HL-60/S4 treated with retinoic acid at 250 ng/mL for 4 days and 3 days (cell line): ENCODE measurements around the gene CLASP2.
"Not testable (repeated sequence)": the region's sequence is repeated elsewhere in the genome, so short reads cannot be mapped to it uniquely, and the experiment has no call there.

ENCODE experiments used
- in situ Hi-C: fragments of 300-500 bp; cut with MboI; formaldehyde crosslinking; loops from 2 replicates; pipeline ENCODE4 v1.7.0; 2022; ENCODE audit warnings: low sequenced_read_pairs

CLASP2 gene

DNA sequence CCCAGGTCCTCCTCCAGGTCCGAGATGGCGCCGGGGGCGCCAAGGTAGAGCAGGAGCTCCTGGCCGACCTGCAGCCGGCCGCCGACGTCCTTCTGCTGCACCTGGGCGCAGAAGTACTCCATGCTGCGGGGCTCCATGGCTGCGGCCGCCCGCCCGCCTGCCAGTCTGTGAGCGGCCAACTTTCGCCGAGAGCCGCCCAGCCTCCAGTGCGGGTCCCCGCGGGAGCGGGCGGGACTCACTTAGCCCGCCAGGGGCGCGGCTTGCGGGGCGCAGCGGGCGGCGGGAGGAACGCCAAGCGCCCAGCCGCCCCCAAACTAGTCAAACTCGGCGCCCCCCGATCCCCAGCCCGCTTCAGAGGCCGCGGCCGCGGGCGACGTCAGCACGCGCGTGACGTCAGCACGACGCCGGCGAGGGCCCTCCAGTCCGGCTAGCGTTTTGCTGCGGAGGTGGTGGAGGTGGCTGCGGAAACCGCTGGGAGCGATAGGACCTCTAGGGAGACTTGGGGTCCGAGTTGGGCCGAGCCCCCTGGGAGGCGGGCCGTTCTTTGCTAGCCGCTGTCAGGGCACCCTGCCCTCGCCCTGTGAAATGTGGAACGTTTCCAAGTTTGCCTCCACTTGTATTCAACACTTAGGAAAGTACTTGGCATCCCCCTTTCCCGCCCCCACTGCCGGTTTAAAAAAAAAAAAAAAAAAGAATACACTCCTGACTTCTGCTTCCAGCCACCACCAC lies at the start of gene CLASP2:
TSS of gene CLASP2 (minus strand) at position 389 of the 729 bp plus-strand sequence. CDS start at position 137, 252 bp downstream.
- in situ Hi-C loops, result no loop called here

DNA sequence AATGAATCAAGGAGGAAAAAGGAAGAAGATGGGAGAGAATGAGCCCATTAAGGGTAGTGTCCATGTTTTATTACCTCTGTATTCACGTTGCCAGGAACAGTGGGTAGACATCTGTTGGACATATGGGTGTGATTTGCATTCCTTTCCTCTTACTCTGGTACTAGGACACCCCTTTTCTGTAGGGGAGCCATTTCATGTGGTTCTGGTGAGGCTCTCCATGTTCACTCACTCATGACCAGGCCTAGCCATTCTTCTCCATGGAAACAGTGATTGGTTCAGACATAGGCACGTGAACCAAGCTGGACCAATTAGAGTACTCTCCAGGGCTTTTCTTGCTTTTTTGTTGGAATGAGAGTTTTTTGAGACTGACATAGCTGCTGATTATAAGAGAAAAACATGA lies 40.8 kb upstream of the CLASP2 start:
- in situ Hi-C loops, result no loop called here

DNA sequence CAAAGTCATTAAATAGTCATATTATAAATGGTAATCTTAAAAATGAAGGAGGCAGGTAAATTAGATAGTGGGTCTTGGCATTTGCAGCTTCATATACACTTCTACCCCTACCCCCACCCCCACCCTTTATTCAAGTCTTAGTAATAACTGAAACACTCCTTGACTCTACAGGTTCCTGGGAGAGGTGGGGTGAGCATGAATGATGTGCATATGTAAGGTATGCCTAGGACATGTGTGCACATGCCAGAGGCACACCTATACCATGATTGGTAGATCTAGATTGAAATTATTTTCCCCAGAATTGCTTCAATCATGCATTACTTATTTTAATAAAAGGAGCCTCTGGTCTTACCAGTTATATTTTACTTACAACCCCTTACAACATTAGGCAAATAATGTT lies 40.2 kb upstream of the CLASP2 start:
- in situ Hi-C loops, result no loop called here

DNA sequence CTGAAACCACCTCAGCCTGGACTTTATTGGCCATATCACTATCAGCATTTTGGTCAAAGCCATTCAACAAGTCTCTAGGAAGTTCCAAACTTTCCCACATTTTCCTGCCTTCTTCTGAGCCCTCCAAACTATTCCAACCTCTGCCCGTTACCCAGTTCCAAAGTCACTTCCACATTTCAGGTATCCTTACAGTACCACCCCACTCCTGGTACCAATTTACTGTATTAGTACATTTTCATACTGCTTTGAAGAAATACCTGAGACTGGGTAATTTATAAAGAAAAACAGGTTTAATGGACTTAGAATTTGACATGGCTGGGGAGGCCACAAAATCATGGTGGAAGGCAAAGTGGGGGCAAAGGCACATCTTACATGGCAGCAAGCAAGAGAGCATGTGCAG lies 36.3 kb upstream of the CLASP2 start:
- in situ Hi-C loops, result not testable (repeated sequence)

DNA sequence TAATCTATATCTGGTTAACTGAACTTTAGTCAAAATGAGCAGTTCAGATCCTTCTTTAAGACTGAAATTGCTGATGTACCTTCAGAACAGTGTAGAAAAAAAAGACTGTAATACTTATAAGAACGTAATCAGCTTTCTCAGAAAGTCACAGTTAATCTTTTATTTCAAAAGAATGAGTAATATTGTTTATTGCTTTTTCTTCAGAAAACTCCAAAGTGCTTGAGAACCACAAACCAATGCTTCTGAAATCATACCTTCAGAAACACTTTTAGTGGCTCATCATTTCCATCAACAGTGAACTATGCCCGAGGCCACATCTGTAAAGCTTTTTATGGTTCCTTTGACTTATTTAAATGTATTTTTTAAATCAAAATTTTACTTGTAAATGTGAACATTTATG lies 33.3 kb upstream of the CLASP2 start:
- in situ Hi-C loops, result no loop called here

DNA sequence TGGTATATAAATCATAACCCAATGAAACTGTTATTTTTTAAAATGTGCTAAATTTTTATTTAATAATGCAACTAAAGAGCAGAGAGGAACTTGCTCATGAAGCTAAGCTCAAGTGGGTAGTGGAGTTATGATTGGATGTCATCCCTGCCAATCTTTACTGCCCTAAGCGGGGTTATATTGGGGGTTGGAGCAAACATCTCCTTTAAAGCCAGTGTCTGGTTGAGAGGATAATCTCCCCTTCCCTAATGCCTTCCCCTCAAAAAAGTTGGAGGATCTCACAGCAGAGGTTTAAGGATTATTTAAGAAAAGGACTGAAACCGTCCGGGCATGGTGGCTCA lies 32.1 kb upstream of the CLASP2 start:
- in situ Hi-C loops, result no loop called here

DNA sequence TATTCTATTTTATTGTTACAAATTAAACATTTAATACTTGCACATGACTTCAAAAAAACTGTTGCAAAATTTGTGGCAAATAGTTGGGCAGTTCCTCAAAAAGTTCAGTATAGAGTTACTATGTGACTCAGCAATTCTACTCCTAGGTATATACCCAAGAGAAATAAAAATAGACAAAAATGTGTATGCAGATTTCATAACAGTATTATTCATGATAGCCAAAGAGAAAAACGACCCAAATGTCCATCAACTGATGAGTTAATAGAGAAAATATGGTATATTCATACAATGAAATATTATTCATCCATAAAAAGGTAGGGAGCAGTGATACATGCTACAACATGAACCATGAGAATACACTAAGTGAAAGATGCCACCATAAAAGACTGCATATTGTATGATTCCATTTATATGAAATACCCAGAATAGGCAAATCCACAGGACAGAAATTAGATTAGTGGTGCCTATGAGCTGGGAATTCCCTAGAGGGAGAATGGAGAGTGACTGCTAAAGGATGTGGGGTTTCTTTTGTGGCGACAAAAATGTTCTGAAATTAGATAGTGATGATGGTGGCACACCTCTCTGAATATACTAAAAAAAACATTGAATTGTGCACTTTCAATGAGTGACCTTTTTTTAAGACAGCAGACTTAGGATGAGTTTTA lies 31.6 kb upstream of the CLASP2 start:
- in situ Hi-C loops, result no loop called here

DNA sequence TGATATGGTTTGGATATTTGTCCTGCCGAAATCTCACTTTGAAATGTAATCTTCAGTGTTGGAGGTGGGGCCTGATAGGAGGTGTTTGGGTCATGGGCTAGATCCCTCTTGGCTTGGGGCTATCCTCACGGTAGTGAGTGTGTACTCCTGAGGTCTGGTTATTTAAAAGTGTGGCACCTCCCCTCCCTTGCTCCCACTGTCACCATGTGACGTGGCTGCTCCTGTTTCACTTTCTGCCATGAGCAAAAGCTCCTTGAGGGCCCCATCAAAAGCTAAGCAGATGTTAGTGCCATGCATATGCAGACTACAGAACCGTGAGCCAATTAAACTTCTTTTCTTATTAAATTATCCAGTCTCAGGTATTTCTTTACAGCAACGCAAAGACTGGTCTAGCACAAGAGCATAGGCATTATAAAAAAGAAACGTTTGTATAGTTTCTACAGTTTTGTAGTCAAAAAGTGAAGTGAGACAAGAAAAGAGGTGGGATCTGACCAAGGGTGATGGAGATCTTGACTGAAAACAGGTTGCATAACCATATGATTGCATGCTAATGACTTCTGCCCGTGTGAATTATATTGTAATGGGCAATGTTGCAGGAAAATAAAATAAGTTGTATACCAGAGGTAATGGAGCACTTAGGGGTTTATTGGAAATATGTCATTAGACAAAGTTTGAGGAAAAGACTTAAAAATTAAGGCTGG lies 28.5 kb upstream of the CLASP2 start:
- in situ Hi-C loops, result no loop called here

DNA sequence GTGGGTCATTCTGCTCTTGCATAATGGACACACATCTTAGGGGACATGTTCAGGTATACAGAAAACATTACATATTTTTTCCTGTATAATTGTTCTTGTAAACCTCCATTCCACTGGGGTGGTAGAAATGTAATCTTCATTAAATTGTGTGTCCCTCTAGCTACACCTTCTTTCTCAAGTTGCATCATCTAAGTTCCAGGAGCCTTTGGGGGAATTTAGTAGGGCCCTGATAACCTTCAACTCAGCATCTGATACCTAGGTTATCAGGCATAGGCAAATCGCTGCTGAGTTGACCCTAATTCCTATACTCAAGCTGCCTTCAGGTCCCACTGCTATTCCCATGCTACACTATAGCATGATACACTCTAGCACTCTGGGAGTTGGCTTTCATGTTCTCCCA lies 19.1 kb upstream of the CLASP2 start:
- in situ Hi-C loops, result no loop called here

DNA sequence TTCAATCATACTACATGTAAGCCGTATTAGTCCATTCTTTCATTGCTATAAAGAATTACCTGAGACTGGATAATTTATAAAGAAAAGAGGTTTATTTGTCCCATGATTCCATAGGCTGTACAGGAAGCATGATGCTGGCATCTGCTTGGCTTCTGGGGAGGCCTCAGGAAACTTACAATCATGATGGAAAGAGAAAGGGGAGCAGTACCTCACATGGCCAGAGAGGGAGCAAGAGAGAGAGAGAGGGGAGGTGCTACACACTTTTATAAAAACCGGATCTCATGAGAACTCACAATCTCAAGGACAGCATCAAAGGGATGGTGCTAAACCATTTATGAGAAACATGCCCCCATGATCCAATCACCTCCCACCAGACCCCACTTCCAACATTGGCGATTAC lies 14.3 kb upstream of the CLASP2 start:
- in situ Hi-C loops, result no loop called here

DNA sequence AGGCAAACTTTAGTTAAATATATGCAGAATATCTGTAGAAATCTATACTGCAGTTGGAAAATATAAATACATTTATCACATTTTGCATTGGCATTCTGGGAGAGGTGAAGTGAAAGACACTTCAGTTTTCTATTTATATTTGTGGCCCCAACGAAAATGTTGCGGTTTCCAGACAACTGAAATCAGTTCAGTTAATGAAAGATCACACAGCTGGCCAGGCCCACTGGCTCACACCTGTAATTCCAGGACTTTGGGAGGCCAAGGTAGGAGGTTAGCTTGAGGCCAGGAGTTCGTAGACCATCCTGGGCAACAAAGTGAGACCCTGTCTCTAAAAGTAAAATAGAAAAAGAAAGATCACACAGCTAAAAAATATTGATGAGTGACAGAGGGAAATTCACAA lies 11.9 kb upstream of the CLASP2 start:
- in situ Hi-C loops, result no loop called here

DNA sequence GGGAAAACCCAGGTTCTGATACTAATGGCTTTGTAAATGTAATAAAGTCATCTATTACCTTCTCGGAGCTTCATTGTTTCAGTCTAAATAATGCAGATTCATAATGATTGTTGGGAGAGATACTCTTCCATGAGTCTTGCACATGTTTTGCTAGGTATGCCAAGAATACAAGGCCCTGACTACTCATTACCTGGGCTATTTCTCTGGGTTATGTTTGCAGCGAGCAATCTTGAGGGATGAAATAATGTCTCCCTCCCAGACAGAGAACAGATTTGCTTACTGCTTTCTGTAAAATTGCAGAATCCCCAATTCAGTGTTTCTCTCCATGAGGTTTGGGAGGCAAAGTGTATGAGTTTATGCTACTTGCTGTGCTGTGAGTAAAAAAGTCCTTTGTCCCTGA lies 6.2 kb upstream of the CLASP2 start:
- in situ Hi-C loops, result no loop called here

DNA sequence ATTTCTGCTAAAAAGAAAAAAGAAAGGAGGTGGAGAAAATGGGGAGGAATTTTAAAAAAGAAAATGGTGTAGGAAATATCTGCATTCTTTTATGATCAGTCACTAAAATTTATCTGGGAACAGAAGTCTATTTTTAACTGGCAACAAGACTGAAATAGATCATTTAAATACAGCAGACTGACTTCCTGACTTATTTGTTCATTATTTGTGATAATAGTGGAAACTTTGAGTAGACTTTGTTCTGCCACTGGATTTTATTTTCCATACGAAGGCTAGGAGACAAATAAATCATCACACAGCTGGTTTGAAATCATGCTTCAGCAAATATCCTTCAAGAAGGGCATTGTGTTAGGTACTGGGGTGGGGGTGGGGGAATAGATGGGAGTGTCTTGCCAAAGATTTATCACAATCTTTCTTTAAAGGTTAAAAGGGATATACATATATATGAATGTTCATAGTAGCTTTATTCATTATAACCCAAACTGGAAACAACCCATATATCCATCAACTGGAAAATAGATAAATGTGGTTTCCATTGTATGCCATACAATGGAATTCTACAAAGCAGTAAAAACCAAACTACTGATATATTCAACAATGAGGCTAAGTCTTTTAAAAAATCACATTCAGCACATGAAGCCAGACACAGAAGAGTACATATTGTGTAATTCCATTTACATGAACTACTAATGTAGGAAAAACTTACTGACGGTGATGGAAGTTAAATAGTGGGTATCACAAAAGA lies 4.7 kb upstream of the CLASP2 start:
- in situ Hi-C loops, result no loop called here

DNA sequence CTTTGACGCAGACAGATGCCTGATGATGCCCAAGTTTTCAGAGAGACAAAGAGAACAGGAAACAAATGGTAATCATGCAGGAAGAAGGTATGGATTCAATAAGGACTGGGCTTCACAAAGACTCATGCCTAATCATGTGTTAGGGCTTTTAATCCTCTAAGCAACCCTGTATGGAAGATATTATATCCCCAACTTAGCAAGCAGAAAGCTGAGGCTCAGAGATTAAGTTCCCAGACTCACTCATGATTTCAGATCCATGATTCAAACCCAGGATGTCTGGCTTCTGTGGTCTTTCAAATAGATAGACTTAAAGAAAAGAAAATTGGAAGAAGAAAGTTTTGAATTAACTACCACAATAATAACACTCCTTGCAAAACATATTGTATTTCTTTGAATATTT lies 4.1 kb upstream of the CLASP2 start:
- in situ Hi-C loops, result no loop called here

DNA sequence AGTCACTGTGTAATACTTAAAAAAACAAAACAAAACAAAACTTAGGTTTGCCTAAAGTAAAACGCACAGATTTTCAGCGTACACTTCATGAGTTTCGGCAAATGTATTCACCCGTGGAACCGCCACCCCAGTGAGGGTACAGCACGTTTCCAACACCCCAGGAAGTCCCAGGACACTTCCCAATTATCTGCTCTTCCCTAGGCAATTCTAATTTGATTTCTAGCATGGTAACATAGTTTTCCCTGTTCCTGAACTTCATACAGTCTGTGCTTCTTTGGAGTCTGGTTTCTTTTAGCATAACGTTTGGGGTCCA lies 497 bp upstream of the CLASP2 start:
- in situ Hi-C loops, result no loop called here

DNA sequence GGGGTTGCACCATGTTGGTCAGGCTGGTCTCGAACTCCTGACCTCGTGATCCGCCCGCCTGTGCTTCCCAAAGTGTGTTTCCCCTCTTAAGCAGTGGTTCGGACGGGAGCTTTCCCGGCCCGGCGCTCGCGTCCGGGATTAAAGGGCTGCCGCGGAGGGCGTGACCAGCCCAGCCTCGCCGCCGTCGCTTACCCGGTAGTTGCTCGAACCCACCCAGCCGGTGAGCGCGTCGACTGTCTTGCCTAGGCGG lies 513 bp downstream of the CLASP2 start:
- in situ Hi-C loops, result no loop called here

DNA sequence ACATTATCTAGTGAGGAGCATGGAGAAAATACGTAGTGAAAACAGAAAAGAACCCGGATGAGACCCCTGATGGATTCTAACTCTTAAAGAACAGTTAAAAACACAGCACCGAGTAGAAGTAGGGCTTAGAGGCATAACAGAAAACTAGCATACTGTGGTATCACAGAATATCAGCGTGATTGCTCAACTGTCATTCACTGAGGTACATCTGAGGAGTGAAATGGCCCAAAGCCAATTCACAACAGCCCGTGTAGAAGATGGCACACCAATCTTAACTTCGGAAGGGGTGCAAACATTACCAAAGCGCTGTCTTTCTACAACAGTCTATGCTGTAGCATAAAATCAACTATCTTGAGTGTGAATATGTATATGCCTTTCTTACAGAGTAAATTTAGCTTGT lies 1.8 kb downstream of the CLASP2 start:
- in situ Hi-C loops, result no loop called here

DNA sequence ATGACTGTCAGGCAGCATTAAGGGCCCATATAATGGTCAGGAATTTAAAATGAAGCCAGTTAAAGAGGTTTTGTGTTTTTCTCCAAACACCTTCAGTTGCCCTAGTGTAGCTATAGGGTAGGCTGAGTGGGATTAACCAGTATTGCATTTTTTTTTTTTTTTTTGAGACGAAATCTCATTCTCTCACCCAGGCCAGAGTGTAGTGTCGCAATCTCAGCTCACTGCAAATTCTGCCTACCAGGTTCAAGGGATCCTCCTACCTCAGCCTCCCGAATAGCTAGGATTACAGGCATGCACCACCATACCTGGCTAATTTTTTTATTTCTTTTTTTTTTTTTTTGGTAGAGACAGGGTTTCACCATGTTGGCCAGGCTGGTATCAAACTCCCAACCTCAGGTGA lies 7.0 kb downstream of the CLASP2 start:
- in situ Hi-C loops, result no loop called here

DNA sequence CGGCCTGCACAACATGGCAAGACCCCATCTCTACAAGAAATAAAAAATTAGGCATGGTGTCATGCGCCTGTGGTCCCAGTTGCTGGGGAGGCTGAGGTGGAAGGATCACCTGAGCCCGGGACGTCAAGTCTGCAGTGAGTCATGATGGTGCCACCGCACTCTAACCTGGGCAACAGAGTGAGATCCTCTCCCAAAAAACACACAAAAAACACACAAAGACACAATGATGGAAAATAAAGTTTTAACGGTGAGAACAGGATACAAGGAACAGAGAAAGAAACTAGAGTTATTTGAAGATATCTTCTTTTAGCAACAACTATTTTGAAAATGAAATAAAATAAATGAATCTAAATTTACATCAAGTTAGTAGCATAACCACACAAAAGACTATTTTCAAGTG lies 12.0 kb downstream of the CLASP2 start:
- in situ Hi-C loops, result no loop called here

DNA sequence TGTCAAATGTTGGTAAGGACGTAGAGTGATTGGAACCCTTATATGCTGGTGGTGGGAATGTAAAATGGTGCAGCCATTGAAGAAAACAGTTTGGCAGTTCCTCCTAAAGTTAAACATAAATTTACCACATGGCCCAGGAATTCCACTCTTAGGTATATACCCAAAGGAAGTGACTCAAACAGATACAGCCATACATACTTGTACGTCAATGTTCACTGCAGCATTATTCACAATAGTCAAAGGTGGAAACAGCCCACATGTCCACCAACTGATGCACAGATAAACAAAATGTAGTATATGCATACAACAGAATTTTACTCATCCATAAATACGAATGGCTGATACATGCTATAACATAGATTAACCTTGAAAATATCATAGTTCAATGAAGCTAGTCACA lies 13.2 kb downstream of the CLASP2 start:
- in situ Hi-C loops, result no loop called here

DNA sequence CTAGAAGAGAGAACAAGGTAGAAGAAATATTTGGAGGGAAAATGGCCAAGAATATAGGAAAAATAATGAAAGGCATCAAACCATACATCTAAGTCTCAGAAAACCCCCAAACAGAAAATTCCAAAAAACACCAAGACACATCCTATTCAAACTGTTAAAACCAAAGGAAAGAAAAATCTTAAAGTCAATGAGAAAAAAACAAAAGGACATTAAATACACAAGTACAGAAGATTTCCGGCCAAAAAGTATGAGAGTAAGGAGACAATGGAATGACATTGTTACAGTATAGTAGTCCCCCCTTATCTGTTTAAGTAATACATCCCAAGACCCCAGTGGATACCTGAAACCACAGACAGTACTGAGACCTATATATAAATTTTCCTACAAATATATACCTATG lies 18.8 kb downstream of the CLASP2 start:
- in situ Hi-C loops, result no loop called here

DNA sequence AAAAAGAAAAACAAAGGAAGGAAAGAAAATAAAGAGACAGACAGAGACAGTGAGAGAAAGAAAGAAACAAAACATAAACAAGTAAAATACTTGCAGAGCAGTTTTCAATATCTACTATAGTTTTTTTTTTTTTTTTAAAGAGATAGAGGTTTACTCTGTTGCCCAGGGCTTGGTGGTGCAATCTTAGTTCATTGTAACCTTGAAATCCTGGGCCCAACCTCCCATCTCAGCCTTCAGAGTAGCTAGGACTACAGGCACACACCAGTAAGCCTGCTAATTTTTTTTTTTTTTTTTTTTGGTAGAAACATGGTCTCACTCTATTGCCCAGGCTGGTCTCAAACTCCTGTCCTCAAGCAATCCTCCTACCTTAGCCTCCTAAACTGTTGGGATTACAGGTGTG lies 23.1 kb downstream of the CLASP2 start:
- in situ Hi-C loops, result no loop called here
